Heart left ventricle (tissue), 13 donors: ENCODE measurements around the gene CUBN.

ENCODE experiments used
- POLR2A ChIP-seq, 2 donors: fragments of 450-650 bp; IDR thresholded peaks; one replicate each; pipeline ENCODE4 v1.6.1; 2017; ENCODE audit warnings: antibody characterized with exemption in 2 of 2, mild to moderate bottlenecking in 2 of 2, moderate library complexity in 2 of 2
- TF ChIP-seq, protein P1 (sequence below), 12 donors: fragments of 200-600 bp; sonication (generic) in 4 of 12; IDR thresholded peaks; one replicate each; pipeline versions ENCODE4 v1.5.0 to v1.8.0; 2018 to 2022; ENCODE audit warnings: antibody characterized with exemption in 12 of 12, mild to moderate bottlenecking in 5 of 12
- donor health status: ischemic (EF 13 %, LVEDD 7.1; RV severe dilation, severe dysfunction).
- donor health status: DM: no; HTN: yes; CAD: no.
- donor health status: DM: no; HTN: no; CAD: no.
- donor health status: ischemic (EF 25% LVEDD 6.9; RV normal size, moderate dysfunction).
- donor health status: ischemic (EF 25% LVEDD 5.7; RV mildly dilated, moderate dysfunction).
- donor health status: ischemic (EF 35%, LVEDD 5.7; RV mildly dilated, moderate dysfunction).
- donor health status: nonischemic (EF 11% LVEDD 7.7; RV severe dilation, severe dysfunction).
- donor health status: DM: yes; HTN: yes; CAD: no.
- donor health status: PGD.
- donor health status: ischemic (EF 29% LVEDD 5.4; RV normal size, mild dysfunction).
- donor health status: nonischemic (EF 23%, LVEDD 6.1; RV moderate dilation, normal function).

DNA sequence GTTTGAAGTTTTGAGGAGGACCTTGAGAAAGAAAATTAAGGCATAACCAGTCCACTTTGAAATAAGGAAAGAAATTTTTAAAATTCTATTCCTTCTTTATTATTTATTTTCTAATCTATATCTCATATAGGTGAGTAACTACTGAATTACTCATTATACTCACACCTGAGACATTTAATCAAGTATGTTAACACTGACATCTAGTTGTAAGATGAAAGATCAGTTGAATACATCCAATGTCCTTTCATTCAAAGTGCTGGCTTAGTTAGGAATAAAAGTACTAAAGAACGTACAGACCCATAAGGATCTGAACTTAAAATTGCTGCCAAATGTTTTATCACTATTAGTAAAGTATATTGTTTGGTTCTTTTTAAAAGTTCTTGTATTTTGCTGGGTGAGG is 48.4 kb upstream of the CUBN start:
- TF ChIP-seq, protein P1, sequence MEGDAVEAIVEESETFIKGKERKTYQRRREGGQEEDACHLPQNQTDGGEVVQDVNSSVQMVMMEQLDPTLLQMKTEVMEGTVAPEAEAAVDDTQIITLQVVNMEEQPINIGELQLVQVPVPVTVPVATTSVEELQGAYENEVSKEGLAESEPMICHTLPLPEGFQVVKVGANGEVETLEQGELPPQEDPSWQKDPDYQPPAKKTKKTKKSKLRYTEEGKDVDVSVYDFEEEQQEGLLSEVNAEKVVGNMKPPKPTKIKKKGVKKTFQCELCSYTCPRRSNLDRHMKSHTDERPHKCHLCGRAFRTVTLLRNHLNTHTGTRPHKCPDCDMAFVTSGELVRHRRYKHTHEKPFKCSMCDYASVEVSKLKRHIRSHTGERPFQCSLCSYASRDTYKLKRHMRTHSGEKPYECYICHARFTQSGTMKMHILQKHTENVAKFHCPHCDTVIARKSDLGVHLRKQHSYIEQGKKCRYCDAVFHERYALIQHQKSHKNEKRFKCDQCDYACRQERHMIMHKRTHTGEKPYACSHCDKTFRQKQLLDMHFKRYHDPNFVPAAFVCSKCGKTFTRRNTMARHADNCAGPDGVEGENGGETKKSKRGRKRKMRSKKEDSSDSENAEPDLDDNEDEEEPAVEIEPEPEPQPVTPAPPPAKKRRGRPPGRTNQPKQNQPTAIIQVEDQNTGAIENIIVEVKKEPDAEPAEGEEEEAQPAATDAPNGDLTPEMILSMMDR (IDR thresholded peaks at IDR 0.05) = no peak
- TF ChIP-seq POLR2A (IDR thresholded peaks at IDR 0.05) = no peak
